ENCODE measurements around the gene TSHR. TPM values are rescaled to one million over a fixed set of nuclear protein-coding genes. Genes with fewer than 3 reads are reported as not detected.

Gene TSHR
- total and polyA plus RNA-seq, 2 of the 4 experiments (the other 2 are of a cell fraction): not detected

DNA sequence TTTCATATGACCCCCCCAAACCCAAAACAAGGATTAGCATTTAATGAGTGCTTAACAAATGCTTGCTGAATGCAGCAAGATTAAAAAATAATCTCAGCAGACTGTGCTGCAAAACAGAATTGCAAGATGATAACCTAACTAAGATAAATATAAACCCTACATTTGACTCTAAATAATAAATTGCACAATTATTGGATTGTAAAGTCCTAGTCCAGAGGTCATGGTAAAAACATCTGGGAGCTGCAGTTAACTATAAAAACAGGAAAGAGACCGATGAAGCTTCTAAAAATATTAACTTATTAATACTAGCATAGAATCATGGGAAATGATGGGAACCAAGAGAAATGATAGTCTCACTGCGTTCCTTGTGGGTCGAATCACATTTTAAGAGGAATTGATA is 37.2 kb downstream of the TSHR start:
- no peak overlapping the region for H2AK5ac ChIP-seq (ENCODE audit: low read depth, low read length)
- H3K4me2 ChIP-seq (ENCODE audit: low read depth, low read length): no peak overlapping the region
- ATAC-seq (ENCODE audit: low read depth) (no peak), DNase-seq (no peak)
- no peak overlapping the region for H3K4me3 ChIP-seq (ENCODE audit: insufficient read depth, low read depth, low read length)
- H3K9me3 ChIP-seq (ENCODE audit: control insufficient read depth, insufficient read depth, low read length): no peaks in the 10 kb centered on the region
- no peak overlapping the region for H3K56ac ChIP-seq (ENCODE audit: extremely low read depth, insufficient read depth, low read length)
- H2AK9ac ChIP-seq (replicated peaks; ENCODE audit: low read depth, low read length, poor library complexity): no peak overlapping the region
- H3K23ac ChIP-seq (ENCODE audit: low read depth, low read length): no peak overlapping the region
- CTCF ChIA-PET: interaction anchor here (0.9 kb wide), 1 partner anchor 171 kb away, joined by 3 read pairs; no protein-coding TSS in a partner anchor
- H3K27me3 ChIP-seq (ENCODE audit: control insufficient read depth, insufficient read depth, low read length): peaks cover 6% of the 10 kb centered on the region
- H3K18ac ChIP-seq (ENCODE audit: low read depth, low read length): no peak overlapping the region
- H4K20me1 ChIP-seq (ENCODE audit: insufficient read depth, low read length): no peaks in the 10 kb centered on the region
- no peak overlapping the region for H4K8ac ChIP-seq (ENCODE audit: low read depth in 2 of 2, low read length in 2 of 2)
- H4K5ac ChIP-seq (ENCODE audit: low read depth, low read length): no peak overlapping the region
- H4K91ac ChIP-seq (ENCODE audit: insufficient read depth, low read depth, low read length): no peak overlapping the region
- H3K14ac ChIP-seq (replicated peaks; ENCODE audit: low read depth, low read length): no peak overlapping the region
- H3K4me1 ChIP-seq (ENCODE audit: control insufficient read depth, insufficient read depth, low read length): no peaks in the 10 kb centered on the region
- H2AFZ ChIP-seq (replicated peaks; ENCODE audit: low read length, poor library complexity): no peak overlapping the region
- no peaks in the 10 kb centered on the region for H3K9me1 ChIP-seq (ENCODE audit: insufficient read depth, low read length)
- BruUV-seq (replicated peaks): no TSS peak
- no peak overlapping the region for H3K9ac ChIP-seq (ENCODE audit: low read depth, low read length)
- TF ChIP-seq MXI1 (IDR thresholded peaks at IDR 0.05; ENCODE audit: borderline replicate concordance, low read depth, low read length) (no peak), NFE2L2 (IDR thresholded peaks at IDR 0.05; ENCODE audit: low read depth, low read length) (no peak), RCOR1 (IDR thresholded peaks at IDR 0.05; ENCODE audit: insufficient replicate concordance, low read length) (no peak), RFX5 (IDR thresholded peaks at IDR 0.05; ENCODE audit: low read depth, low read length) (no peak)
- intact Hi-C loops (cut with micrococcal nuclease): no loop called here
- no CpG with 5 or more reads among the region's 3 CpGs for WGBS, 2 experiments (ENCODE audit: extremely low coverage in 2 of 2, insufficient read length in 1 of 2)
- H2BK20ac ChIP-seq (ENCODE audit: low read depth, low read length): no peak overlapping the region
- dilution Hi-C loops (cut with HindIII; ENCODE audit: low sequenced_read_pairs, unreplicated experiment): no loop called here
- POLR2A ChIA-PET (ENCODE audit: unreplicated experiment): no interaction called here
- H2BK5ac ChIP-seq (ENCODE audit: low read depth, low read length, poor library complexity, severe bottlenecking): no peak overlapping the region
- no peaks in the 10 kb centered on the region for H3K36me3 ChIP-seq (ENCODE audit: control insufficient read depth, insufficient read depth, low read length)
- no peak overlapping the region for H2BK15ac ChIP-seq (ENCODE audit: low read depth, low read length)
- H3K4ac ChIP-seq (ENCODE audit: low read depth, low read length): no peak overlapping the region
- in situ Hi-C loops (cut with MboI; ENCODE audit: low sequenced_read_pairs): loop anchor here (10.0 kb wide), 1 partner anchor 172 kb away; no protein-coding TSS in a partner anchor
- H3K79me1 ChIP-seq (ENCODE audit: low read depth in 1 of 2, low read length in 2 of 2): no peaks in the 10 kb centered on the region
- H3K27ac ChIP-seq (ENCODE audit: insufficient read depth, low read length): no peak overlapping the region
- no peak overlapping the region for H2BK120ac ChIP-seq (ENCODE audit: low read depth, low read length)
